ENCODE data around the gene OTUB2.

The OTUB2 gene

GRCh38 chr14:94038921-94039629 lies 12.9 kb downstream of the OTUB2 start:
- no peaks in the 10 kb centered on the region for H3K9me3 Mint-ChIP-seq
- DNase-seq (no peak), ATAC-seq (no peak)
- peak overlapping the region in 1 of 2 donors; percentile 49 for H3K27ac Mint-ChIP-seq
- H3K4me3 Mint-ChIP-seq = no peak overlapping the region
- no peaks in the 10 kb centered on the region for H3K27me3 Mint-ChIP-seq
- peaks cover 7% of the 10 kb centered on the region for H3K4me1 Mint-ChIP-seq

GRCh38 chr14:94040247-94040646 lies 14.1 kb downstream of the OTUB2 start:
- Mint-ChIP-seq H3K4me1 (peaks cover 7% of the 10 kb centered on the region), H3K27ac (no peak overlapping the region), H3K9me3 (no peaks in the 10 kb centered on the region), H3K4me3 (no peak overlapping the region), H3K27me3 (no peaks in the 10 kb centered on the region)
- ATAC-seq = no peak
- DNase-seq = no peak

GRCh38 chr14:94040796-94041195 lies 14.7 kb downstream of the OTUB2 start:
- H3K9me3 Mint-ChIP-seq = no peaks in the 10 kb centered on the region
- no peak for ATAC-seq
- H3K27ac Mint-ChIP-seq = no peak overlapping the region

GRCh38 chr14:94041551-94042346 lies 15.6 kb downstream of the OTUB2 start:
- no peaks in the 10 kb centered on the region for H3K27me3 Mint-ChIP-seq
- DNase-seq (no peak), ATAC-seq (no peak)
- no peaks in the 10 kb centered on the region for H3K9me3 Mint-ChIP-seq
- H3K4me1 Mint-ChIP-seq = peaks cover 2% of the 10 kb centered on the region
- H3K4me3 Mint-ChIP-seq = no peak overlapping the region
- peak overlapping the region; percentile 0 to 2 for H3K27ac Mint-ChIP-seq

More at GRCh38 chr14:94040796-94041195, 14.7 kb downstream of the OTUB2 start:
- H3K27me3 Mint-ChIP-seq = no peaks in the 10 kb centered on the region
- H3K4me3 Mint-ChIP-seq = no peak overlapping the region
- H3K4me1 Mint-ChIP-seq = peaks cover 7% of the 10 kb centered on the region
- no peak for DNase-seq

DNA sequence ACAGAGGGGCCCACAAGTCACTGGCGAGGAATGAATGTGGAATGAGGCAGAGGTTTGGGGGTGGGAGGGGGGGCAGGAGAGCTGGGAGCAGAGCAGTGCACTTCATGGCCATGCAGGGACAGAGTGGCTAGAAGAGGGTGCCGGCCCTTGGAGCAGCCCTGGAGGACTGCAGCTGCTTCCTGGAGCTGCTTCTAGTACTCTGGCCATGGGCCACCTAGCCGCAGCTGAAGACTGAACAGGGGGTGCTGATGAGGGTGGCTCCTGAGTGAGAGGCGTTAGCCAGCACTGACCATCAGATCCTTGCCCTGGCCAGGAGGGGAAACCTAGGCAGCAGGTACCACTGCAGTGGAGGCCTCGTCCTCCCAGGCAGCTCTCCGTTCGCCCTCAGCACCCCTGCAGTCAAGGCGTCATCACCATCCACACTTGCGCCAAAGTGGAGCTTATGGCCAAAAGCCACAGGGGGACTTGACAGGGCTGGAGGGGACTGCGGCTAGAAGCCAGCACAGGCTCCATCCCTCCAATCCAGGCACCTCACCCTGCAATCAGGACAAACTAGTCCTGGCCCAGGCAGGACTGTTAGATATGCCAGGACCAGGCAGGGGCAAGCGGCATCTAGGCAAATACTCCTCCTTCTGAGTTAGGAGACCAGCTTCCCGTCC lies 16.4 kb downstream of the OTUB2 start:
- Mint-ChIP-seq H3K9me3 (no peaks in the 10 kb centered on the region), H3K4me1 (no peaks in the 10 kb centered on the region), H3K4me3 (no peak overlapping the region), H3K27me3 (no peaks in the 10 kb centered on the region), H3K27ac (no peak overlapping the region)
- DNase-seq (no peak), ATAC-seq (no peak)

DNA sequence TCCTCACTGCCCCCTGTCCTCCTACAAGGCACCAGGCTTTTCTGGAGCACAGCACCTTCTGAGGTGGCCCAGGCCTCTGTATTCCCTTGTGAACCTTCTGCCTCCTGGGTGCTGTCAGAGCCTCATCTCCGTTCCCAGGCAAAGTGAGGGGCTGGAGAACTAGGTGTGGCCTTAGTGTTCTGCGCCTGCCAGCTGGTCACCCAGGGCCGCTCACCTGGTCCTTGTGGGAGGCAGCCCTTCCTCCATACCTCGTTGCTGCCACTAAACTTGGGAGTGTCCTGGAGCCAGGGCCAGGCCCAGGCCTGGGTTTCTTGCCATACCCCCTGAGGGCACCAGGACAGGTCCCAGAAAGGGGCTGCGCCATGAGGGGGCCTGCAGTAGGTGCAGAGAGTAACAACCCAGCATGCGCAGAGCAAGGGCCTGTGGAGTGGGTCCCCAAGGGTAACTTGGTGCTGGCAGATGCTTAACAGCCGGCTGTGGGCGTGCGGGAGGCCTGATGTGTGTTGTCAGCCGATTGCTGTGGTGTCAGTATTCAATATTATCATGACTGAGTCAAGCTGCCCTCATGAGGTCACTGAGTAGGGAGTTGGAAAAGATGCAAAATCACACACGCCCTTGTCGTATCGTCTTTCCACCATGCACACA lies 17.1 kb downstream of the OTUB2 start:
- H3K27ac Mint-ChIP-seq = no peak overlapping the region

DNA sequence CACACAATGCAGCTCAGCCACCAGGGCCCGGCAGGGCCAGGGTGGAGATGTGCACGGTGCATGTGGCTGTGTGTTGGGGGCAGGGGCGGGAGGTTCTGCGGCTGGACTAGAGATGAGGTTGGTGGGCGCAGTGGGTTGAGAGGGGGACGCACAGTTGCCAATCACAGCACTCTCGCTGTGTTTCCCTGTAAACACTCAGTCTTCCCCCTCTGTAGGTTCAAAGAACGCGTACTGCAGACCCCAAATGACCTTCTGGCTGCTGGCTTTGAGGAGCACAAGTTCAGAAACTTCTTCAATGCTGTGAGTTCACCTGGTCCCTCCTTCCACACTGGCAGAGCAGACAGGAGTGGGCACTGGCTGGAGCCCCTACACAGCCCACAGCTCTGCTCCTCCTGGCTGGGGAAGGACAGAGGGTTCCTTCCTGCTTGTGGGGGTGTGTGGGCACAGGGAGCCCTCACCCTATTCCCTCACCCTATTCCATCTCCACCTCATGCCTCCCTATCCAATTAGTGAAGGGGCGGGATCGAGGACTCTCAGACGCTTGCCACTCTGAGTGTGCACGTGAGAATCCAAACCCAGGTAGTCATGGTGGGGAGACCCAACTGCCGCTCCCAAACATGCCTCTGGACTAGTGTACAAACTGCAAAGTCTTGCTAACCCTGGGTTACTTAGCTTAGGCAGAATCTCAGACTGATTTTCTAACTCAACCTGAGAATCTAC lies 17.8 kb downstream of the OTUB2 start:
- DNase-seq = no peak
- Mint-ChIP-seq H3K27ac (peak overlapping the region in 1 of 2 donors; percentile 36), H3K27me3 (no peaks in the 10 kb centered on the region), H3K4me3 (no peak overlapping the region), H3K4me1 (no peaks in the 10 kb centered on the region), H3K9me3 (no peaks in the 10 kb centered on the region)
- ATAC-seq = peak; percentile 4

More for the DNA sequence above, 17.1 kb downstream of the OTUB2 start:
- DNase-seq (no peak), ATAC-seq (peak; percentile 8)
- Mint-ChIP-seq H3K4me3 (no peak overlapping the region), H3K9me3 (no peaks in the 10 kb centered on the region), H3K27me3 (no peaks in the 10 kb centered on the region), H3K4me1 (no peaks in the 10 kb centered on the region)

- Mint-ChIP-seq H3K4me1 (no peaks in the 10 kb centered on the region), H3K9me3 (no peaks in the 10 kb centered on the region), H3K27me3 (no peaks in the 10 kb centered on the region), H3K27ac (no peak overlapping the region), H3K4me3 (no peak overlapping the region)
- no peak for ATAC-seq
- DNase-seq = no peak
Observed at GRCh38 chr14:94044476-94045091, 18.4 kb downstream of the OTUB2 start.

DNA sequence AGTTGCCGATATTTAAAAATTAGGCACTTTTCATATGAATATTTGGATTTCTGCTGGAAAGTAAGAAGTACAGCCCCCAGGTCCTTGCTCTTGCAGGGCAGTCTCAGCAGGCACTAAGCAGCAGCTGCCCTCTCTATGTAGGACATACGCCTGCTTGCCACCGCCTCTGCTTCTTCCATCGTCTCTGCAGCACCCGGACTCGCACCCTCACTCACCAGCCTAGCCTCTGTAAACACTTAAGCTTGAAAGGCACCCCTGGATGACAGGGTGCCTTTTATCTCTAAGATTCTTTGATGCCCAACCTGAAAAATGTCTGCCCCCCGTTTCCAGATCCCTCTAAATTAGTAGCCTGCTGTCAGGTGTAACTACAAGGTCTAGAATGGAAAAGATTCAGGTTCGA lies 19.0 kb downstream of the OTUB2 start:
- H3K4me1 Mint-ChIP-seq = no peaks in the 10 kb centered on the region
- H3K9me3 Mint-ChIP-seq = no peaks in the 10 kb centered on the region
- DNase-seq (no peak), ATAC-seq (no peak)
- H3K27ac Mint-ChIP-seq = no peak overlapping the region
- no peaks in the 10 kb centered on the region for H3K27me3 Mint-ChIP-seq
- no peak overlapping the region for H3K4me3 Mint-ChIP-seq

DNA sequence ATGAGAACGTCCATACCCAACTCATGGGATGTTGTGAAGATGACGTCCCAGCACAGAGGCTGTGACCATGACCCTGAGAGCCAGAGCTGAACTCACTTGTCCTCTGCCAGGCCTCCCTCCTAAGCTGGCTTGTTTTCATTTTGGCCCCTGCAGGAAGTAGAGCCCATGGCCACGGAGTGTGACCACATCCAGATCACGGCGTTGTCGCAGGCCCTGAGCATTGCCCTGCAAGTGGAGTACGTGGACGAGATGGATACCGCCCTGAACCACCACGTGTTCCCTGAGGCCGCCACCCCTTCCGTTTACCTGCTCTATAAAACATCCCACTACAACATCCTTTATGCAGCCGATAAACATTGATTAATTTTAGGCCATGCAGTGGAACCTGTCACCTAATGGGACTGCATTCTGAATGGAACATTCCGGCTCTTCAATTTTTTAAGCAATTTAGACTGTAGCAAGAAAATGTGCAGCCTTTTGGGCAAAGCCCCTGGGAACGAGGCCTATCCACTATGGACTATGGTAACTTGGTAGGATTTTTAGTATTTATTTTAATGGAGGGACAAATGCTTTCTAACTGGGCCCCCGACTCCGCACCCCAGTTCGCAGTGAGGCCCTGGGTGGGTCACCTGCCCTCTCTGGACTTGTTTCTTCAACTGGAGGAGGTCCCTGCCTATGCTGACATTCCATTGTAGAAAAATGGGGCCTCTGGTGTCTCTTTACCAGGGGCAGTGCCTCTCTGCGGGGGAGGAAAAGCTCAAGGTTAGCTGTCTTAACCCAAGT lies 19.6 kb downstream of the OTUB2 start:
- no peak for ATAC-seq
- no peaks in the 10 kb centered on the region for H3K27me3 Mint-ChIP-seq
- no peak overlapping the region for H3K4me3 Mint-ChIP-seq
- H3K9me3 Mint-ChIP-seq = no peaks in the 10 kb centered on the region
- DNase-seq = no peak
- peak overlapping the region in 1 of 2 donors; percentile 48 for H3K27ac Mint-ChIP-seq
- no peaks in the 10 kb centered on the region for H3K4me1 Mint-ChIP-seq

GRCh38 chr14:94046696-94047250 lies 20.6 kb downstream of the OTUB2 start:
- no peak overlapping the region for H3K27ac Mint-ChIP-seq
- DNase-seq (no peak), ATAC-seq (no peak)
- H3K9me3 Mint-ChIP-seq = no peaks in the 10 kb centered on the region
- H3K27me3 Mint-ChIP-seq = no peaks in the 10 kb centered on the region
- no peak overlapping the region for H3K4me3 Mint-ChIP-seq
- no peaks in the 10 kb centered on the region for H3K4me1 Mint-ChIP-seq

- Mint-ChIP-seq H3K4me3 (no peak overlapping the region), H3K27ac (peak overlapping the region in 1 of 2 donors; percentile 39), H3K4me1 (no peaks in the 10 kb centered on the region), H3K9me3 (no peaks in the 10 kb centered on the region), H3K27me3 (no peaks in the 10 kb centered on the region)
- ATAC-seq (no peak), DNase-seq (no peak)
Observed at GRCh38 chr14:94047581-94047980, 21.4 kb downstream of the OTUB2 start.

- Mint-ChIP-seq H3K27ac (no peak overlapping the region), H3K4me3 (no peak overlapping the region), H3K4me1 (peaks cover under 1% of the 10 kb centered on the region), H3K9me3 (no peaks in the 10 kb centered on the region), H3K27me3 (no peaks in the 10 kb centered on the region)
- DNase-seq (no peak), ATAC-seq (no peak)
Observed at GRCh38 chr14:94048691-94049624, 22.8 kb downstream of the OTUB2 start.
